Spleen (tissue), 11 donors: ENCODE data around the gene ANXA11. TPM values are rescaled to one million over a fixed set of nuclear protein-coding genes. Genes with fewer than 3 reads are reported as not detected.

Source experiments
- DNase-seq: peaks from one replicate; pipeline ENCODE4 v3.0.0-alpha.2; 2020
- H3K27ac ChIP-seq, 8 donors: fragments of 200-600 bp; sonication (generic) in 7 of 8; 1 replicate in 4 of 8; 2 replicates in 4 of 8; pipeline versions ENCODE4 v1.5.0 to v1.8.0; 2016 to 2021; ENCODE audit warnings: inconsistent platforms in 4 of 8, mild to moderate bottlenecking in 4 of 8, moderate library complexity in 1 of 8
- H3K27me3 ChIP-seq, 7 donors: fragments of 200-600 bp; sonication (generic) in 6 of 7; replicated peaks in 1 of 7; 1 replicate in 4 of 7; 2 replicates in 3 of 7; pipeline versions ENCODE4 v1.5.0 to v1.8.0; 2016 to 2021; ENCODE audit warnings: inconsistent platforms in 3 of 7, mild to moderate bottlenecking in 1 of 7
- H3K36me3 ChIP-seq, 6 donors: fragments of 200-600 bp; sonication (generic) in 5 of 6; 1 replicate in 4 of 6; 2 replicates in 2 of 6; pipeline versions ENCODE4 v1.5.0 to v1.8.0; 2016 to 2021; ENCODE audit warnings: inconsistent platforms in 2 of 6
- H3K4me1 ChIP-seq, 6 donors: fragments of 200-600 bp; sonication (generic) in 5 of 6; 1 replicate in 3 of 6; 2 replicates in 3 of 6; pipeline versions ENCODE4 v1.5.0 to v1.8.0; 2016 to 2021; ENCODE audit warnings: inconsistent platforms in 3 of 6
- H3K4me3 ChIP-seq, 8 donors: fragments of 200-600 bp; sonication (generic) in 7 of 8; 1 replicate in 4 of 8; 2 replicates in 4 of 8; pipeline versions ENCODE4 v1.5.0 to v1.8.0; 2016 to 2021; ENCODE audit warnings: inconsistent platforms in 4 of 8, mild to moderate bottlenecking in 4 of 8, moderate library complexity in 2 of 8
- H3K9me3 ChIP-seq, 8 donors: fragments of 200-600 bp; sonication (generic) in 7 of 8; 1 replicate in 4 of 8; 2 replicates in 4 of 8; pipeline versions ENCODE4 v1.5.0 to v1.8.0; 2016 to 2021; ENCODE audit warnings: inconsistent platforms in 4 of 8
- POLR2A ChIP-seq, 3 donors: fragments of 450-650 bp; IDR thresholded peaks; one replicate each; pipeline ENCODE4 v1.5.1; 2017; ENCODE audit warnings: antibody characterized with exemption in 3 of 3, mild to moderate bottlenecking in 1 of 3
- POLR2AphosphoS5 ChIP-seq, 3 donors: sonication (generic); formaldehyde crosslinking; IDR thresholded peaks; one replicate each; pipeline ENCODE4 v1.5.1; 2017; ENCODE audit warnings: antibody characterized with exemption in 3 of 3
- WGBS, 5 donors: extraction: QIAGEN DNeasy Blood & Tissue Kit in 3 of 5; methylation state at CpG; one replicate each; pipeline versions ENCODE4 v1.1.5 to v1.1.7; 2013 to 2018; 5-methylcytosine and 5-hydroxymethylcytosine counted together
- intact Hi-C: fragments of 100-400 bp; cut with DNase I; formaldehyde crosslinking; loops from one replicate; pipeline ENCODE4 v1.15.0; 2023; ENCODE audit warnings: low total_unique reads
- polyA plus RNA-seq, 3 donors: library from polyadenylated mRNA; stranded (reverse); fragments of 200-250 nt; gene quantifications; one replicate each; pipeline ENCODE4 v1.2.1, GENCODE V29; 2013
- total RNA-seq, 7 donors: library from RNA; depleted of rRNA in 3 of 7; stranded (reverse); fragments of >200 nt in 3 of 7; fragmentation: NEBNext Ultra II Directional in 4 of 7; extraction: Animal tissue kit (Norgen Biotek cat#: 25700) in 4 of 7; gene quantifications; one replicate each; pipeline versions ENCODE4 v1.1.0 to v1.2.1, GENCODE V29; 2016 to 2021
- TF ChIP-seq, protein P1 (sequence below), 11 experiments: fragments of 200-600 bp in 7 of 11; fragments of 450-650 bp in 4 of 11; sonication (generic) in 4 of 11; IDR thresholded peaks in 8 of 11; conservative IDR thresholded peaks in 3 of 11; 1 replicate in 7 of 11; 2 replicates in 4 of 11; pipeline versions ENCODE4 v1.4.0 to v1.8.0; 2016 to 2021; ENCODE audit warnings: antibody characterized with exemption in 11 of 11, inconsistent platforms in 4 of 11, mild to moderate bottlenecking in 1 of 11
- donor health status: healthy with polysubstance abuse.
- donor health status: DM: no; HTN: no; CAD: no; lungs with moderate emphysema.
- donor health status: DM: no; HTN: no; CAD: no.
- donor health status: Bipolar disorder and iron deficiency.
- donor health status: healthy.
- donor health status: DM: no; HTN: no; CAD: no.
- donor health status: DM: yes; HTN: yes; CAD: no.

Gene ANXA11
- total and polyA plus RNA-seq, 10 donors = 89.9 to 201 (median 132) TPM

DNA sequence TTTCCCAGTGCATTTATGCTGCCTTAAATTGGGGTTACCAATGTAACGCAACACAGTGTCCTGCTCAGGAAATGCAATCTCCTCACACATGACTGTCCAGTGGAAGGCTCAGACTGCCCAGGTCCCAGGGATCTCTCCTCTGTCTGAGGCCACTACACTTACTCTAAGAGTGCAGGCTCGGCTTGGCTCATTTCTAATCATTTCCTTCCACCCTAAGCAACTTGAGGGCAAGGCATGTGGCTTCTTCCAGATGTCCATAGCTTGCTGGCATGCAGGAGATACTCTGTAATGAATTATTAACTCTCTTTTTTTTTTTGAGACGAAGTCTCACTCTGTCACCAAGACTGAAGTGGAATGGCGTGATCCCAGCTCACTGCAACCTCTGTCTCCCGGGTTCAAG, 49.1 kb downstream of the ANXA11 start:
- Histone ChIP-seq H3K4me3 (no peak overlapping the region), H3K27ac (peak overlapping the region in 2 of 8 donors; percentile 2 to 52), H3K4me1 (peaks cover 0 to 36% (median 16%) of the 10 kb centered on the region in 6 donors), H3K27me3 (no peaks in the 10 kb centered on the region), H3K9me3 (no peaks in the 10 kb centered on the region), H3K36me3 (peaks cover 0 to 100% (median 86%) of the 10 kb centered on the region in 6 donors)
- peak; percentile 21 for DNase-seq
- intact Hi-C loops = no loop called here
- no peak for TF ChIP-seq POLR2A (IDR thresholded peaks at IDR 0.05)
- no peak for TF ChIP-seq POLR2AphosphoS5 (IDR thresholded peaks at IDR 0.05)
- TF ChIP-seq, protein P1, sequence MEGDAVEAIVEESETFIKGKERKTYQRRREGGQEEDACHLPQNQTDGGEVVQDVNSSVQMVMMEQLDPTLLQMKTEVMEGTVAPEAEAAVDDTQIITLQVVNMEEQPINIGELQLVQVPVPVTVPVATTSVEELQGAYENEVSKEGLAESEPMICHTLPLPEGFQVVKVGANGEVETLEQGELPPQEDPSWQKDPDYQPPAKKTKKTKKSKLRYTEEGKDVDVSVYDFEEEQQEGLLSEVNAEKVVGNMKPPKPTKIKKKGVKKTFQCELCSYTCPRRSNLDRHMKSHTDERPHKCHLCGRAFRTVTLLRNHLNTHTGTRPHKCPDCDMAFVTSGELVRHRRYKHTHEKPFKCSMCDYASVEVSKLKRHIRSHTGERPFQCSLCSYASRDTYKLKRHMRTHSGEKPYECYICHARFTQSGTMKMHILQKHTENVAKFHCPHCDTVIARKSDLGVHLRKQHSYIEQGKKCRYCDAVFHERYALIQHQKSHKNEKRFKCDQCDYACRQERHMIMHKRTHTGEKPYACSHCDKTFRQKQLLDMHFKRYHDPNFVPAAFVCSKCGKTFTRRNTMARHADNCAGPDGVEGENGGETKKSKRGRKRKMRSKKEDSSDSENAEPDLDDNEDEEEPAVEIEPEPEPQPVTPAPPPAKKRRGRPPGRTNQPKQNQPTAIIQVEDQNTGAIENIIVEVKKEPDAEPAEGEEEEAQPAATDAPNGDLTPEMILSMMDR (IDR thresholded peaks at IDR 0.05 in 8 of 11, conservative IDR thresholded peaks at IDR 0.05 in 3 of 11) = no peak
- WGBS, 5 donors = 81 to 97% (median 91%) methylated on average over 5 of the region's 5 CpGs

DNA sequence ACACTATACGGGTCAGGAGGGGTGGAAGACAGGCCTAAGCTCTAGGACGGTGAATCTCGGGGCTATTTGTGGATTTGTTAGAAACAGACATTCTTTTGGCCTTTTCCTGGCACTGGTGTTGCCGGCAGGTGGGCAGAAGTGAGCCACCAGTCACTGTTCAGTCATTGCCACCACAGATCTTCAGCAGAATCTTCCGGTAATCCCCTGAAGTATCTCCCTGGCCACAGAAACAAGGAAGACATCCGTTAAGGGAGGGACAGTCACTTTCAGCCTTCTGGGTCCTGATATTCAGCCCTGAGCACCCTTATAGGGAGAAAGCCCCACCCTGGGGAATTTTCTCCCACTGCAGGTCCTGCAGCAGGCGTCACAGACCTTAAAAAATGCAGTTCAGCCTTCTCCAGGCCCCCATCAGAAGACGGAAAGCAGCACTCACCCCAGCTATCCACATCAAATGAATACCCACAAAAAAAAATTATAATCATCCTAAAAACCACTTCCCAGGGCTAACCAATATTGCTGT, 49.6 kb downstream of the ANXA11 start:
- H3K27ac ChIP-seq = peak overlapping the region in 1 of 8 donors; percentile 52
- intact Hi-C loops = no loop called here

DNA sequence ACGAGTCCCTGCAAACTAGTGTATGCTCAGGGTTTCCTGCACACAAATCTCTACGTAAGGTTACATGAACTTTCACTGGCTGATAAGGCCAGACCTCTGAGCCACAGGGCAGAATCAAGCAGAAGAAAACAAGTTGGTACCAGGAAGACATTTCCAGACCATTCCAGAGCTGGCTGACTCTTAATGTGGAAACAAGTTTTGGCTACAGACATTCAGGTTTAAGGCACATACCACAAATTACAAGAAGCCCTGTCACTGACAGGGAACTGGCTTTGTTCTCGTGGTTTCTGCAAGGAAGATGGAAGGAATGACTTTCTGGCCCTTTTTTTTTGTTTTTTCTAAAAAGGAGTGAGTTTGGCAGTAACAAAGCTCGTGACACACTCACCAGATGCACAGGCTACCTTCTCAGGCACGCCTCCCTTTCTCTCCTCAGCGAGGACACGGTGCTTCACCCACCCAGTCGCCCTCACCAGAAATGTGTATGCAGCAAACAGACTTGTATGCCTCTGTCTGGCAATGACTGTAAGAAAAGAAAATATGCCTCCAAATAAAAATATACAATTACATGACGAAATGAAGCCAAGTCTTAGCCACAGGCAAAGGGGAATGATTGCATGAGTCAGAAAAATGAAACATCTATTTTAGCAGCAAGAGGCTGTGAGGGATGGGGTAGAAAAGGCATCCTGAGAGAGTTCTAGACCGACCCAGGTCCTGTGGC, 50.2 kb downstream of the ANXA11 start:
- peaks cover 0 to 100% (median 81%) of the 10 kb centered on the region in 6 donors for H3K36me3 ChIP-seq
- no peaks in the 10 kb centered on the region for H3K27me3 ChIP-seq
- TF ChIP-seq POLR2AphosphoS5 (IDR thresholded peaks at IDR 0.05) = no peak
- TF ChIP-seq POLR2A (IDR thresholded peaks at IDR 0.05) = no peak
- TF ChIP-seq, protein P1 (IDR thresholded peaks at IDR 0.05 in 8 of 11, conservative IDR thresholded peaks at IDR 0.05 in 3 of 11) = no peak
- no peak overlapping the region for H3K4me3 ChIP-seq
- peaks cover 0 to 6% (median 0%) of the 10 kb centered on the region in 8 donors for H3K9me3 ChIP-seq
- H3K27ac ChIP-seq = no peak overlapping the region
- peaks cover 0 to 36% (median 16%) of the 10 kb centered on the region in 6 donors for H3K4me1 ChIP-seq
- intact Hi-C loops = no loop called here
- WGBS, 5 donors = 88 to 92% (median 90%) methylated on average over 10 of the region's 10 CpGs
- no peak for DNase-seq

More for the DNA sequence above, 49.6 kb downstream of the ANXA11 start:
- TF ChIP-seq, protein P1 (IDR thresholded peaks at IDR 0.05 in 8 of 11, conservative IDR thresholded peaks at IDR 0.05 in 3 of 11) = no peak
- no peak for TF ChIP-seq POLR2A (IDR thresholded peaks at IDR 0.05)
- no peak for TF ChIP-seq POLR2AphosphoS5 (IDR thresholded peaks at IDR 0.05)
- Histone ChIP-seq H3K9me3 (peaks cover 0 to under 1% (median 0%) of the 10 kb centered on the region in 8 donors), H3K36me3 (peaks cover 0 to 100% (median 86%) of the 10 kb centered on the region in 6 donors), H3K4me1 (peaks cover 0 to 36% (median 16%) of the 10 kb centered on the region in 6 donors), H3K4me3 (no peak overlapping the region), H3K27me3 (no peaks in the 10 kb centered on the region)
- 87 to 95% (median 94%) methylated on average over 7 to 8 of the region's 8 CpGs for WGBS, 5 donors
- peak; percentile 52 for DNase-seq

DNA sequence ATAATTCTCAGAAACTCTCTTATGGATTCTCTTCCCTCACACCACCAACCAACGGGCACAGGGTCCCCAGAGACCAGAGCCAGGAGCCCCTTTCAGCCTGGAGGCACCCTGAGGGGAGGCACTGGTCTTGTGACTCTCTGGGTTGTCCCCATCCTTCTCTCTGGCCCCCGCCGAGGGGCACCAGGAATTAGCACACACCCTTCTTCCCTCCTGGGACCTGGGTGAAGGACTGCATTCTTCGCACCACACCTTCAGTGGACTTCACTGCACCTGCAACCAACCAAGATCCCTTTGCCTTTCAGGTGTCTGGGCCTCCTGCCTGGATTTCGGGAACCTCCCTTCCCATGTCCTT, 50.7 kb downstream of the ANXA11 start:
- TF ChIP-seq POLR2AphosphoS5 (IDR thresholded peaks at IDR 0.05) (no peak), POLR2A (IDR thresholded peaks at IDR 0.05) (no peak)
- TF ChIP-seq, protein P1 (IDR thresholded peaks at IDR 0.05 in 8 of 11, conservative IDR thresholded peaks at IDR 0.05 in 3 of 11) = no peak
- no peaks in the 10 kb centered on the region for H3K27me3 ChIP-seq
- no peak overlapping the region for H3K27ac ChIP-seq
- DNase-seq = peak; percentile 49
- peaks cover 0 to 12% (median 2%) of the 10 kb centered on the region in 8 donors for H3K9me3 ChIP-seq
- H3K4me1 ChIP-seq = peaks cover 0 to 32% (median 15%) of the 10 kb centered on the region in 6 donors
- H3K36me3 ChIP-seq = peaks cover 0 to 100% (median 75%) of the 10 kb centered on the region in 6 donors
- H3K4me3 ChIP-seq = no peak overlapping the region
- intact Hi-C loops = no loop called here
- WGBS, 5 donors = 90 to 98% (median 91%) methylated on average over 5 of the region's 5 CpGs
